Measurements from ENCODE around the gene TMEM167A. TPM values are rescaled to one million over a fixed set of nuclear protein-coding genes. Genes with fewer than 3 reads are reported as not detected.

The TMEM167A gene
- total RNA-seq, 1 donor from 2014 or later: 113 TPM

DNA sequence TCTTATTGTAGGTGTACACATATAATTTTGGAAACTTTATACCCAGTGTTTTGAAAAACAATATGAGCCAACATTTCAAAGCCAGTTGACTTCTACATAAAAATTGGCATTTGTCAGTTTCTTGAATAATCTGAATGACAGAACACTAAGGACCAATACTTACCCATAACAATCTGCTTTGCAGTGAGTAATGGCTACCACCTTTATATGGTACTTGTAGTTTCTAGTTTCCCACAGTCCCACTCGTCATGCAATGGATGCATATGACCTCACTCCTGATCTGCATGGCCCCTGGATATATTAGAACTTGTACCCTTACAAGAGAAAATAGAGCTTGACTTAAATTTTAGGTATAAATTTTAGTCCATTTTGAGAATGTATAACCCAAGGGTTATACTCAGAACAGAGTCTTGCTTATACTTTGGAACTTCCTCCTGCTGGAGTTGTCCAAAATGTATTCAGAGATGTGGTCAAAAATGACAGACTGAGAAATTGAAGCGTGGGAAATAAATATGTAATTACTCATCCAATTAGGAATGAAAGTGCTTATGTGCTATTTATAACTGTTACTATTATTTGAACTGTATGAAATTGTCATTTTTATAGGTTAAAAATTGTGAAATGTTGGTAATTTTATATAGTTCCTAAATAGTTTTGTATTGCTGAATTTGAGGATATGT is 19.6 kb upstream of the TMEM167A start:
- no peak for DNase-seq (ENCODE audit: low spot score)
- Mint-ChIP-seq H3K9me3 (ENCODE audit: low read depth) (peaks cover 24% of the 10 kb centered on the region), H3K36me3 (ENCODE audit: low read depth) (peaks cover 6% of the 10 kb centered on the region), H3K27ac (ENCODE audit: unreplicated experiment) (peak overlapping the region; percentile 36), H3K27me3 (ENCODE audit: low read depth) (no peaks in the 10 kb centered on the region), H3K4me3 (ENCODE audit: unreplicated experiment) (no peak overlapping the region), H3K4me1 (ENCODE audit: low read depth) (peaks cover 27% of the 10 kb centered on the region)
- TF ChIP-seq, protein P1, sequence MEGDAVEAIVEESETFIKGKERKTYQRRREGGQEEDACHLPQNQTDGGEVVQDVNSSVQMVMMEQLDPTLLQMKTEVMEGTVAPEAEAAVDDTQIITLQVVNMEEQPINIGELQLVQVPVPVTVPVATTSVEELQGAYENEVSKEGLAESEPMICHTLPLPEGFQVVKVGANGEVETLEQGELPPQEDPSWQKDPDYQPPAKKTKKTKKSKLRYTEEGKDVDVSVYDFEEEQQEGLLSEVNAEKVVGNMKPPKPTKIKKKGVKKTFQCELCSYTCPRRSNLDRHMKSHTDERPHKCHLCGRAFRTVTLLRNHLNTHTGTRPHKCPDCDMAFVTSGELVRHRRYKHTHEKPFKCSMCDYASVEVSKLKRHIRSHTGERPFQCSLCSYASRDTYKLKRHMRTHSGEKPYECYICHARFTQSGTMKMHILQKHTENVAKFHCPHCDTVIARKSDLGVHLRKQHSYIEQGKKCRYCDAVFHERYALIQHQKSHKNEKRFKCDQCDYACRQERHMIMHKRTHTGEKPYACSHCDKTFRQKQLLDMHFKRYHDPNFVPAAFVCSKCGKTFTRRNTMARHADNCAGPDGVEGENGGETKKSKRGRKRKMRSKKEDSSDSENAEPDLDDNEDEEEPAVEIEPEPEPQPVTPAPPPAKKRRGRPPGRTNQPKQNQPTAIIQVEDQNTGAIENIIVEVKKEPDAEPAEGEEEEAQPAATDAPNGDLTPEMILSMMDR (IDR thresholded peaks at IDR 0.05): no peak

DNA sequence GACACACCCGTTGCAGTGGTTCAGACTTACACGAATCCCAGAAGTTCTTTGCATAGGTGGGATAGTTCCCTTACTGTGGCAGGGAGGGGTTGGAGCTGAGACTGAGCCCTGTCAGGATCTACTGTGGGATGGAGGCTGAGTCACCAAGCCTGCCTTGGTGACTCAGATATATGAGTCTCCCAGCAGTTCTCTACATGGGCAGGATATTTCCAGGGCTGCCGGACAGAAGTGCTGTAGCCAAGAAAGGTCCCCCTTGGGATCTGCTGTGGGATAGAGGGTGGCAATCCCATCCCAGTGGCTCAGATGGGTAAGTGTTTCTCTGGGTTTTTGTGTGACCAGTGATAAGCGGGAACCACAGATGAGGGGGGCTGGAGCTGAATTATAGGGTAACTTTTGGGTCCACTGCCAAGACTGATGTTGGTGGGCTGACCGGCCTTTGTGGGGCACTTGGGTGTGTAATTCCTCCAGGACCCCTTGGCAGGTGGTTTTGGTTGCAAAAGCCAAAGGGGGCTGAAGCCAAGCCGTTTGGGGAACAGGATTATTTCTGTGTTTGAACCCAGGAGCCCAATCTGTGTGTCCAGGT is 18.9 kb upstream of the TMEM167A start:
- no peak overlapping the region for H3K4me3 Mint-ChIP-seq (ENCODE audit: unreplicated experiment)
- TF ChIP-seq, protein P1 (IDR thresholded peaks at IDR 0.05): no peak
- peaks cover 6% of the 10 kb centered on the region for H3K36me3 Mint-ChIP-seq (ENCODE audit: low read depth)
- H3K27me3 Mint-ChIP-seq (ENCODE audit: low read depth): no peaks in the 10 kb centered on the region
- H3K4me1 Mint-ChIP-seq (ENCODE audit: low read depth): peaks cover 27% of the 10 kb centered on the region
- peak overlapping the region; percentile 78 for H3K27ac Mint-ChIP-seq (ENCODE audit: unreplicated experiment)
- no peak for DNase-seq (ENCODE audit: low spot score)
- H3K9me3 Mint-ChIP-seq (ENCODE audit: low read depth): peaks cover 25% of the 10 kb centered on the region

DNA sequence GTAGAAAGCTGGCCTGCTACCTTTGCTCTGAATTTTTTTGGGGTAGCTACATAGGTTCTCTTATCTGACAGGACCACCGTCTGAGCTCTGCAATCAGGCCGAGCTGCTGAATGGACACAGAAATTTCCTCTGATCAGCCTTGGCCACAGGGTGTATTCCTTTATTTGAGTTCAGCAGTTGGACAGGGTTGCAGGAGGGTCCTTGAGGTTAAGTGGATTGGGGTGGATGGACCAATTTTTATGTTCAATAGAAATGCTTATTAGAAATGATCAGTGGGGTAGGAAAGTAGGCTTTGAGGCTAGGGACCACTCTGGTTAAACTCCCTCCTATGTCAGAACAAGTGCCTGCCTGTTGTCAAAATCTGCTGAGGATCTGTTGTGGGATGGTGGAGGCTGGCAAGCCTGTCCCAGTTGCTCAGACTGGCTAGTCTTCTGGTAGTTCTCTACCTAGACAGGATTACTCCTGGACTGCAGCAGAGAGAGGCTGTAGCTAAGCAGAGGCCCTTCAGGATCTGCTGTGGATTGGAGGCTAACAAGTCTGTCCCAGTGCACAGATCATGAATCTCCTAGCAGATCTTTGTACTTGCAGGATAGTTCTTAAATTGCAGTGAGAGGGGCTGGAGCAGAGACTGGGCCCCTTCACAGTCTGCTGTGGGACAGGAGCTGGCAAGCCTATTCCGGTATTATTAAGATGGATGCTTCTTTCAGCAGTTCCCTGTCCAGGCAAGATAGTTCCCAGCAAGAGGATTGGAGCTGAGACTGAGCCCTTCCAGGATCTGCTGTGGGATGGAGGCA is 18.2 kb upstream of the TMEM167A start:
- peaks cover 27% of the 10 kb centered on the region for H3K4me1 Mint-ChIP-seq (ENCODE audit: low read depth)

DNA sequence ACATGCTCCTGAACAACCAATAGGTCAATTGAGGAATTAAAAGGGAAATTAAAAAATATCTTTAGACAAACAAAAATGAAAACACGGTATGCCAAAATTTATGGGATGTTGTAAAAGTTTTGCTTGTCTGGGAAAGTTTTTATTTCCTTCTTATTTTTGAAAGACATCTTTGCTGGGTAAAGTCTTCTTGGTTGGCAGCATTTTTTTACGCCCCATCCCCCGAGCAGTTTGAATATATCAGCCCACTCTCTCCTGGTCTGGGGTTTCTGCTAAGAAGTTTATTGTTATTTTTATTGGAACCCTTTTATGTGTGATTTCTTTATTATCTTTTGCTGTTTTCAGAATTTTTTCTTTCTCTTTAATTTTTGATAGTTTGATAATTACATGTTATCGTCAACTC is 16.5 kb upstream of the TMEM167A start:
- TF ChIP-seq, protein P1 (IDR thresholded peaks at IDR 0.05): no peak
- peaks cover 27% of the 10 kb centered on the region for H3K4me1 Mint-ChIP-seq (ENCODE audit: low read depth)
- no peak overlapping the region for H3K27ac Mint-ChIP-seq (ENCODE audit: unreplicated experiment)
- H3K4me3 Mint-ChIP-seq (ENCODE audit: unreplicated experiment): no peak overlapping the region
- H3K27me3 Mint-ChIP-seq (ENCODE audit: low read depth): no peaks in the 10 kb centered on the region
- H3K36me3 Mint-ChIP-seq (ENCODE audit: low read depth): peaks cover 6% of the 10 kb centered on the region
- H3K9me3 Mint-ChIP-seq (ENCODE audit: low read depth): peaks cover 28% of the 10 kb centered on the region
- DNase-seq (ENCODE audit: low spot score): no peak

More for the DNA sequence above, 18.2 kb upstream of the TMEM167A start:
- H3K9me3 Mint-ChIP-seq (ENCODE audit: low read depth): peaks cover 27% of the 10 kb centered on the region
- no peak overlapping the region for H3K4me3 Mint-ChIP-seq (ENCODE audit: unreplicated experiment)
- no peak for DNase-seq (ENCODE audit: low spot score)
- H3K27me3 Mint-ChIP-seq (ENCODE audit: low read depth): no peaks in the 10 kb centered on the region
- peak overlapping the region; percentile 78 for H3K27ac Mint-ChIP-seq (ENCODE audit: unreplicated experiment)
- H3K36me3 Mint-ChIP-seq (ENCODE audit: low read depth): peaks cover 6% of the 10 kb centered on the region
- TF ChIP-seq, protein P1 (IDR thresholded peaks at IDR 0.05): no peak

DNA sequence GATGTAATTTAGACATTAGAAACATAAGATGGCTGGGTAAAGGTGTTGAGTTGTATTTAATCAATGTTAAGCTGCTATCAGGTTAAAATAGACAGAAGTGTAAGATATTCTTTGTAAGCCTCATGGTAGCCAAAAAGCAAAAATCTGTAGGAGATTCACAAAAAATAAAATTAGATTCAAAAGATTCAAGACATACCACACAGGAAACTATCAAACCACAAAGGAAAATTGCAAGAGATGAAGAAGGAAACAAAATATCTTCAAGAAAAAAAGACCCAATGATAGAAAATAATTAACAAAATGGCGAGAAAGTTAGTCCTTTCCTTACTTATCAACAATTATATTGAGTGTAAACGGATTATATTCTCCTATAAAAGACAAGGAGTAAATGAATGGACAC is 15.4 kb upstream of the TMEM167A start:
- TF ChIP-seq, protein P1 (IDR thresholded peaks at IDR 0.05): no peak
- Mint-ChIP-seq H3K27me3 (ENCODE audit: low read depth) (no peaks in the 10 kb centered on the region), H3K9me3 (ENCODE audit: low read depth) (peaks cover 28% of the 10 kb centered on the region), H3K4me3 (ENCODE audit: unreplicated experiment) (no peak overlapping the region), H3K4me1 (ENCODE audit: low read depth) (peaks cover 20% of the 10 kb centered on the region), H3K36me3 (ENCODE audit: low read depth) (peaks cover 6% of the 10 kb centered on the region), H3K27ac (ENCODE audit: unreplicated experiment) (no peak overlapping the region)
- DNase-seq (ENCODE audit: low spot score): no peak
